GM18526 (cell line): ENCODE data around the gene PUS3.

Experiments used
- POLR2A ChIP-seq: IDR thresholded peaks from 3 replicates; pipeline ENCODE4 v1.6.1; 2011; ENCODE audit not compliant: insufficient read length; ENCODE audit errors: extremely low read depth

The PUS3 gene, protein sequence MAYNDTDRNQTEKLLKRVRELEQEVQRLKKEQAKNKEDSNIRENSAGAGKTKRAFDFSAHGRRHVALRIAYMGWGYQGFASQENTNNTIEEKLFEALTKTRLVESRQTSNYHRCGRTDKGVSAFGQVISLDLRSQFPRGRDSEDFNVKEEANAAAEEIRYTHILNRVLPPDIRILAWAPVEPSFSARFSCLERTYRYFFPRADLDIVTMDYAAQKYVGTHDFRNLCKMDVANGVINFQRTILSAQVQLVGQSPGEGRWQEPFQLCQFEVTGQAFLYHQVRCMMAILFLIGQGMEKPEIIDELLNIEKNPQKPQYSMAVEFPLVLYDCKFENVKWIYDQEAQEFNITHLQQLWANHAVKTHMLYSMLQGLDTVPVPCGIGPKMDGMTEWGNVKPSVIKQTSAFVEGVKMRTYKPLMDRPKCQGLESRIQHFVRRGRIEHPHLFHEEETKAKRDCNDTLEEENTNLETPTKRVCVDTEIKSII

DNA sequence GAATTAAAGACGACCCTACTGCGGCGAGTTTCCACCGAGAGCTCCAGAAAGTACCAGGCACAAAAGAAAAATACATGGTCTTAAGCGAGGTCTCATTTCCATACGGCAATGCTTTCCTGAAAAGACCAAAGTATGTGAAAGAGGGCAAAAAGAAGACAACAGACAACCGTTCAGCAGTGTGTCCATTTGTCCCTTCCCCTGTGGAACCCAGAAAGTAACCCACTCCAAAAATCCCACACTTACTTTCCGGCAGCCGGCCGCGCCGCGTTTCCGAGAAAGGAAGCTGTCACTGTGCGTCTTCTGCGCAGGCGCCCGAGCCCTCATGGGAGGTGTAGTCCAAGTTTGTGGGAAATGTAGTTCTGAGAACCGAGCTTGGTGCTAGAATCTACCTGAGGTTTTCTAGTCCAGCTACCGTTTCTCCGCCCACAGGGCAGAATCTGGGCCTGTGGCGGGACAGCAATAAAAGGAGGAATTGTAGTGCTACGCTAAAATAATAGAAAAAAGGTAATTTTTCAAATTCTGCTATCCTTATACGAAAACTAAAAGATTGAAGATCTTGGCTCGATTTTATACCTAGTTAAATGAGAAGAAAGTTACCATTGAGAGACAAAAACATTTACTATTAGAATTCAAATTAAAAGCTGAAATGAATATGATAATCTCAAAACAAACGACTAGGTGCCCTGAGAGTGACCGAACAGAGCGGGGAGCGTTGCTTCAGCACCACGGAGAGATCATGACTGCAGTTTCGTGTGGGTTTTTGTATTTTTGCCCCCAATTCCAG is at the start of gene PUS3:
Gene PUS3, minus strand, starts transcription at position 280 of the 784 bp plus-strand sequence. CDS start 6,922 bp downstream, outside the sequence.
- TF ChIP-seq POLR2A, result peak; percentile 78

DNA sequence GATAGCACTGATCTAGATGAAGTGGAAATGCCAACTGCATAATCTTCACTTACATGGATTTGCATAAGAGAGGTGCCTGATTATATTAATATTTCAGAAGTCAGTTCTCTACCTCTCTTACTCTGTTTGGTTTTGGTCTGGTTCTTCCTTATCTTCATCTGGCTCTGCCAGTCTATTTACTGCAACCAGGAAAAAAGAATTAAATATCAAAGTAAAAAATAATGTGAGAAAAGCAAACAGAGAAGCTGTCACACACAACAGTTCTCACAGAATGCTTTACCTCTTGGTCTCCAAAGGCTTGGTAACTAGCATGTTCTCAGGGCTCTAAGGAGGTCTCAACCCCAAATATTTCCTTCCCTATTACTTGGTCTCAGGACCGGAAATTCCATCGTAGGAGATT is 49.6 kb upstream of the PUS3 start:
- TF ChIP-seq POLR2A, result no peak

DNA sequence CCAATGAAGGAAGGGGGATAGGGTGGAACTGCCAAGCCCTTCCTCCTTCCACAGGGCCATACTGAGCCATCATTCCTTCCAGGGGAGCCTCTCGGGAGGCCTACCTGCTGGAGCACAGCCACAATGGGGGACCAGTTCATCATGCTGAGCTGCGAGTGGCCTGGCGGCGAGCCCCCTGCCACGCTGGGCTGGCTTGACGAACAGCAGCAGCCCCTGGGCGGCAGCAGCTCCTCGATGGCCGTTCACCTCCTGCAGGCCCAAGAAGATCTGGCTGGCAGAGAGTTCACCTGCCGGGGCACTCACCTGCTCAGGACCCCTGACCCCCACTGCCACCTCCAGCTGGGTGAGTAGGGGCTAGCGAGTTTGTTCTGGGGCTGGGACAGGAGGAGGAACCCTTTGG is 48.7 kb upstream of the PUS3 start:
- TF ChIP-seq POLR2A, result no peak

DNA sequence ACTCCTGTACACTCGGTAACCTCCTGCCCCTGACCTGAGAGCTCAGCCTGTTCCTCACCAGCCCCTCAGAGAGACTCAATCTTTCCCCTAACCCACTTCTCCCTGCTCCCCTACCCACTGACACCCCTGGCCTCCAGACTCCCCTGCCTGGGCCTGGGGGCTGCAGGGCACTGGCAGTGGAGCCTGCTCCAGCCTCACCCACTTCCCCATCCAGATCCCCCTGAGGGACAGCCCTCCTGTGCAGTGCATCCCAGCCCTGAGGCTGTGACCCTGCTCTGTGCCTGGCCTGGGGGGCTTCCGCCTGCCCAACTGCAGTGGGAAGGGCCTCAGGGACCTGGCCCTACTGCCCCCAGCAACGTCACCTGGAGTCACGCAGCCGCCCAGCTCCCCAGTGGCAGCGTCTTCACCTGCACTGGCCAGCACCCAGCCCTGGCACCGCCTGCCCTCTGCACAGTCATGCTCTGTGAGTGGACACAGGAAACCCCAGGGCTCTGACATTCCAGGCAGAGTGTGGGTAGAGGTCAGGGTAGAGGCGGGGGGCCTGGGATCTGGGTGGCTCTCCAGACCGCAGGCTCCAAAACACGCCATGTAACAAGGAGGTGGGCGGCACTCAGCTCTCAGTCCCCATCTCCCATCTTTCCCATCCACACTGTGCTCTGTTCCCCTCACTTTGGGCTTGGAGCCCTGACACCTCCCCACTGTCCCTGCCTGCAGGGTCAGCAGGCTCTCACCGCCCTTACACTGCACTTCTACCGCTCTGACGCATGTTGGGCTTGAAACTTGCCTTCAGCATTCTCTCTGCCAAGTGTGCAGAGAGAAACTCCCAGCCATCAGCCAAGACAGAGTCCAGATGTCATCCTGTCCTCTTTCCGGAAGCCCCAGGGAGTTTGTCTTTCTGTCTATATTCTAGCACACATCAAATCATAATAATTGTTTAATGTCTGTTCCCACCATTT is 48.0 kb upstream of the PUS3 start:
- TF ChIP-seq POLR2A, result no peak

DNA sequence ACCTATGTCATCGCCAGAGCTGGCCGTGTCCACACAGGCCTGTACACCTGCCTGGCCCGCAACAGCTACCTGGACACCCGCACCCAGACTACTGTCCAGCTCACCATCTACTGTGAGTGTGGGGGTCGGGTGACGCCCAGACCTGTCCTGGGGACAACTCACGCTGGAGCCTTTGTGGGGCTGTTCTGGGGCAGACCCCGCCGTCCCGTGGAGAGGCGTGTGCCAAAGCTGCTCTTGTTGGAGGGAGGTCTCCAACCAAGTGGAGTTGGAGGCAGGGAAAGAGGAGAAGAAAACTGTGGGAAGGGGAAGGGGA is 47.1 kb upstream of the PUS3 start:
- no peak for TF ChIP-seq POLR2A

DNA sequence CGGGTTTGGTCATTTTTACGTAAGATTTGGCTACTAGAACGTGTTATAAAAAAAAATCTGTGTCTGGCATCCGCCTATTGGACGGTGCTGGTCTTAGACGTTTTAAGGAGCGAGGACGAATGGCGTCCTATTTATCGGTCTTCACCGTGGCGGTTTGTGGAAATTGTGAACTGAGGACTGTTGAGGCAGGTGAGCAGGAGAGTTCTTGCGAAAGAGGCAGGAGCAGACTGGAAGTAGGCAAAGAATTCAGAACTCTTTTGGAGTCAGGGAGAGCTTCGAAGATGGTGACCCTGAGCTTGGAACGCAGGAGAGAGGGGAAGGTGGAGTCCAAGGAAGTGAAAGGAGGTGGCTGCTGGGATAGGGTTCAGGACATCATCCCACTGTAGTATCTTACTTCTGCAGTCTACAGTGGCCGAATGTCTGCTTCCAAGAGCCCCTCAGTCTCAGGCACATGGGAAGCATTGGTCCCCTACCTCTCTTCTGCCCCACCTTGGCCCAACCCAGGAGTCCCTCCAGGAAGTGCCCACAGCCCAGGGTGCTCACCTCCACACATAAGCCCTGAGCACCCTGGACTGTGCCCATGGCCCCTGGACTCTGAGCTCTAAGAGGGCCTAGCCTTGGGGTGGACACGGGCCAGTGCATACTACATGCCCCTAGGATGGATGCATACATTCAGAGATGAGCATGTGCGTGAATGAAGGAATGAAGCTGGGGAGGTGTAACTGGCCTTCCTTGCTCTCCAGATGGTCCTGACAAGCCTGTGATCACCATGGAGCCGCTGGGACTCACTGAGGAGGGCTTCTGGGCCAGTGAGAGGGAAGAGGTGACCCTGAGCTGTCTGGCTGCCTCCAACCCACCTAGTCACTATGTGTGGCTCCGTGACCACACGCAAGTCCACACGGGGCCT is 46.5 kb upstream of the PUS3 start:
- TF ChIP-seq POLR2A, result no peak

DNA sequence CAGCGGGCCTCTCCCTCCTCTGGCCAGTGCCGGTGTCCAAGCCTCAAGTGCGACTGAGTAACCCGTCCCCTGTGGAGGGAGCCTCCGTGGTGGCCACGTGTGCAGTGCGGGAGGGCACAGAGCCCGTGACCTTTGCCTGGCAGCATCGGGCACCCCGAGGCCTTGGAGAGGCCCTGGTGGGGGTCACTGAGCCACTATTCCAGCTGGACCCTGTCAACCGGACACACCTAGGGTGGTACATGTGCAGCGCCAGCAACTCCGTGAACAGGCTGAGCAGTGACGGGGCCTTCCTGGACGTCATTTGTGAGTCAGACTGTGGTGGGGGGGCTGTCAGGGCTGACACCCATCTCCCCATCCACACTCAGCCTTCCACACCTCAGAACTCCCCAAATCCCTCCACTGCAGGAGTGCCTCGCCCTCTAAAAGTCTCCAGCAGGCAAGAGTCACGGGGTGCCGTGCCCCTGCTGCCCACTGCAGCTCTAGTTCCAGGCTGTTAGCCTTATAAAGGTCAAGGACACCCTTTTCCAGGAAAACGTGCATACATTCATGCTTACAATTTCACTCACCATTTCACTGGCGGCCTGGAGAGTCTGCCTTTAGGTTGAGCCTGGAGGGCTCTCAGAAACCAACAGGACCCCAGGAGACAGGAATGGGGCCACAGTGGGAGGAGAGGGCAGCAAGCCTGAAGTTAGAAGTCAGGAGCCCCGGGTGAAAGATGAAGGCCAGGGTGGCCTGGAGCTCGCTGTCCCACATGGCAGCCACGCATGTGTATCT is 45.5 kb upstream of the PUS3 start:
- TF ChIP-seq POLR2A, result no peak

DNA sequence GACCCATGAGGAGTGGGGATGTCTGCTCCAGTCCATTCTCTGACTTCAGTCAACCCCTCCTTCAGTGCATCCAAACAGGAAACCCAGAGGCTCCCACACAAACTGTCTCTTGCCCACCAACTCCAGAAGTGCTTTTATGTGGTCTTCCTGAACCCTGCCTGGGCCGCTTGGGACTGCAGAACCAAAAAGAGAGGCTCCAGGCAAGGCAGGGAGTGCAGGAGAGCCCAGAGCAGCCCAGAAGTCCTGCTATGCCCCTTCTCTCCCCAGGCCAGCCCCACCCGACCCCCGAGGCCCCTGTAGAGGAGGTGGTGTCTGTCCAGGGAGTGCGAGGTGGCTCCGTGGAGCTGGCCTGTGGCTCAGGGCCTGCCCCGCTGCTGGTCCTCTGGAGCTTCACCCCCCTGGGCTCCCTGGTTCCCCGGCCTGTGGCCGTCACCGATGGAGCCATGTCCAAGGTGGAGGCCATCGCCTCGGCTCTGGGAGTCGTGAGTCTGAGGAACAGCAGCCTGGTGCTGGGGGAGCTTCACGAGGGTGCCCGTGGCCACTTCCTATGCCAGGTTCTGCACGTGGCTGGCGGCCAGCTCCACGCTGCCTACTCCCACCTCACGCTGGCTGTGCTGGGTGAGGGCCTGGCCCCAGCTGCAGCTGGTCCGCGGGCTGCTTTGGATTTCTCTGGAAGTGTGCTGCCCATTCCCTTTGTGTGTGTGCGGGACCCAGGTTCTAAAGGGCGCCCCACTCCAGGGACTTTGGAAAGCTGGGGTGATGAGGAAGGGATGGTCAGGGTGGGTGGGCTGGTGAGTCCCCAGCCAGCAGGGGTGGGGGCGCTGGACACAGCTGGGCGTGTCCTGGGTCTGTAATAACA is 44.6 kb upstream of the PUS3 start:
- TF ChIP-seq POLR2A, result no peak

DNA sequence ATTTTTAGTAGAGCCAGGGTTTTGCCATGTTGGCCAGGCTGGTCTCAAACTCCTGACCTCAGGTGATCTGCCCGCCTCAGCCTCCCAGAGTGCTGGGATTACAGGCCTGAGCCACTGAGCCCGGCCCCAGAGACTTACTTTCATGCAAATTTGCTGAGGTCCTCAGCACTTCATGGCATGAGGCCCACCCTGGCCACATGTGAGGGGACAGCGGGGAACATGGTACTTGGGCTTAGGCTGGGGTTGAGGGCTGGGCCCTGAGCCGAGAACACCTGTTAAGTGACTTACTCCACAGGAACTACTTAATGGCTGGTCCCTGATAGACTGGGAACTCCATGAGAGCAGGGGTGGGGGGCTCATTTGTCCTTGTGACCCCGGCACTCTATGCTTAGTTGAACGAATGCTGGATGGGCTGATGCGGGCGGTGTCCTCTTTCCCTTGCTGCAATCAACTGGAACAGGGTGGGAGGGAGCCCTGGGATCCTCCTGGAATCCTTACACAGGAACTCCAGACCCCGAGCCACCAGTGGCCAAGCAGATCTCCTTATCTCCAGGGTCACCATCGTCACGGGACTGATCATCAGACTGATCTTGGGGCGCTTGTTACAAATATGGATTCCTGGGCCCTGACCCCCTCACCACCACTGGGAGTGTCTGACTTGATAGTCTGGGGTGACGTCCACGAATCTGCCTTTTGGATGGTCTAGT is 43.9 kb upstream of the PUS3 start:
- no peak for TF ChIP-seq POLR2A

DNA sequence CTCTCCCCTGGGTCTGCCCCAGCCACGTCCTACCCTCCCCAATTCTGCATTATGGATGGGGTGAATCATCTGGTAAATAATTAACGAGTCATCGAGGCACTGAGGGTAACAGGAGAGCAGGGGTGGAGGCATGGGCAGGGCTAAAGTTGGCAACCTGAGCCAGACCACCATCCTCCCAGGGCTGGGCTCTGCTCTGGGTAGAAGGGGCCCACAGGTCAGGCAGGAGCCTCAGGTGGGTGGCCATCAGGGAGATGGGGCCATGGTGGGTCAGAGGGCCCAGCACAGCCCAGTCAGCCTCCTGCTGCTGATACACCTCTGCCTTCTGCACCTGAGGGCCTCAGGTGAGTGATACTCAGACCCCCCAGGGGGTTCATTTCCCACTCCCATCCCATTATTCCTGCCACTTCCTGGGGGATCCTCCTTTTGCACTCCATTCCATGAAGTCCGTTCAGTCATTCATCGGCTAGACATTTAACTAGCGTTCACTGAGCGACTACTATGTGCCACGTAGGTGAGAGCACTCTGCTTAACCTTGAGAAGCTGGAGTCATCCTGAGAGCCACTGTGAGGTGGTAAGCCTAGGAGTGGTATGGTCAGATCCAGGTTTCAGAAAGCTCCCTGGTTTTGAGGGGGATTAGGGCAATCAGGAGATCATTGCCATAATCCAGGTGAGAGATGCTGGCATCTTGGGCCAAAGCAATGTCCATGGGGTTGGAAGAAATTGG is 43.0 kb upstream of the PUS3 start, which contains the start of gene VSIG10L2:
Gene VSIG10L2, plus strand, starts transcription at position 248 of the 724 bp plus-strand sequence. Its CDS starts 12 bp downstream, at position 260.
- no peak for TF ChIP-seq POLR2A
